ENCODE data around the gene RNU7-1. TPM values are rescaled to one million over a fixed set of nuclear protein-coding genes. Genes with fewer than 3 reads are reported as not detected.

Gene RNU7-1
- total RNA-seq, 1 donor from 2014 or later, result not detected

DNA sequence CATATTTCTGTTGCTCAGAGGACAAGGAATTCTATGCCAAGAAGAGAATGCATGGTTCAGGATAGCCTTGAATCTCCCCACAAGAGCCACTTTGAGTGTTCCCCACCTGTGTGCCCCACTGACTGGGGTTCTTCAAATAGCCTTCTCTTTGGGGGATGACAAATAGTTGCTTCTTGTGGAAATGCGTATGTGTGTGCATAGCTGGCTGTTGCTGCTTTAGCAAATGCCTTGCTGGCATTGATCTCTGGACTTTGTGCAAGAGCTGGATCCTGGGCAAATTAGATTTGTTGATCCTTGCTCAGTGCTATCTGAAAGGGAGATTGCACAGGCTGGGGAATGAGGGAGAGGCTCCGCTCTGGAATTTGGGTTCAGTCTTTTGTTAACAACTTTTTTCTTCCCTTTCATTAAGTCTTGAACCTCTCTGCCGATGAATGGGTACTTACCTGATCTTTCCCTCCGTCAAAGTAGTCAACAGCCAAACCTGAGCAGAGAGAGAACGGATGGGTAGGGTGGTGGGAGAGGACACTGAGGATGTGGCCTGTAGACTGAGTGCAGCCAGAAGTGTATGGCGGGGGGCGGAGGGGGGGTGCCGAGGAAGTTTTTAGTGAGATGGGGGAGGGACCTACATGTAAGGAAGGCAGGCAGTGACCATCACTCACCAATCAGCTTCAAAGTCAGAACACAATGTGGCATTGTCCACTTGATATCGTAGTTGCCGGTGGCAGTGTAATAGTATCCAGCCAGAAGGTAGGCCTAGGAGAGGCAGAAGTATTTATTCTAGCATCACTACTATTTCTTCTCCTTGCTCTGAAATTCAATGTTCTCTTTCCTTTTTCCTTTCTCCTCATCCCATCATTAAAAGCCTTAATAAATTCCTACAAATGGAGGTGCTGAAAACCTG lies 37.8 kb downstream of the RNU7-1 start:
- no peaks in the 10 kb centered on the region for H3K4me1 Mint-ChIP-seq
- no peaks in the 10 kb centered on the region for H3K9me3 Mint-ChIP-seq
- no peak overlapping the region for H3K4me3 Mint-ChIP-seq
- H3K36me3 Mint-ChIP-seq, result peaks cover 21% of the 10 kb centered on the region
- H3K27me3 Mint-ChIP-seq (ENCODE audit: low read depth), result no peaks in the 10 kb centered on the region
- H3K27ac Mint-ChIP-seq, result no peak overlapping the region
- DNase-seq (ENCODE audit: low spot score in 2 of 2, unreplicated experiment in 2 of 2), result no peak
- TF ChIP-seq, protein P1, sequence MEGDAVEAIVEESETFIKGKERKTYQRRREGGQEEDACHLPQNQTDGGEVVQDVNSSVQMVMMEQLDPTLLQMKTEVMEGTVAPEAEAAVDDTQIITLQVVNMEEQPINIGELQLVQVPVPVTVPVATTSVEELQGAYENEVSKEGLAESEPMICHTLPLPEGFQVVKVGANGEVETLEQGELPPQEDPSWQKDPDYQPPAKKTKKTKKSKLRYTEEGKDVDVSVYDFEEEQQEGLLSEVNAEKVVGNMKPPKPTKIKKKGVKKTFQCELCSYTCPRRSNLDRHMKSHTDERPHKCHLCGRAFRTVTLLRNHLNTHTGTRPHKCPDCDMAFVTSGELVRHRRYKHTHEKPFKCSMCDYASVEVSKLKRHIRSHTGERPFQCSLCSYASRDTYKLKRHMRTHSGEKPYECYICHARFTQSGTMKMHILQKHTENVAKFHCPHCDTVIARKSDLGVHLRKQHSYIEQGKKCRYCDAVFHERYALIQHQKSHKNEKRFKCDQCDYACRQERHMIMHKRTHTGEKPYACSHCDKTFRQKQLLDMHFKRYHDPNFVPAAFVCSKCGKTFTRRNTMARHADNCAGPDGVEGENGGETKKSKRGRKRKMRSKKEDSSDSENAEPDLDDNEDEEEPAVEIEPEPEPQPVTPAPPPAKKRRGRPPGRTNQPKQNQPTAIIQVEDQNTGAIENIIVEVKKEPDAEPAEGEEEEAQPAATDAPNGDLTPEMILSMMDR (IDR thresholded peaks at IDR 0.05; ENCODE audit: unreplicated experiment), result no peak

DNA sequence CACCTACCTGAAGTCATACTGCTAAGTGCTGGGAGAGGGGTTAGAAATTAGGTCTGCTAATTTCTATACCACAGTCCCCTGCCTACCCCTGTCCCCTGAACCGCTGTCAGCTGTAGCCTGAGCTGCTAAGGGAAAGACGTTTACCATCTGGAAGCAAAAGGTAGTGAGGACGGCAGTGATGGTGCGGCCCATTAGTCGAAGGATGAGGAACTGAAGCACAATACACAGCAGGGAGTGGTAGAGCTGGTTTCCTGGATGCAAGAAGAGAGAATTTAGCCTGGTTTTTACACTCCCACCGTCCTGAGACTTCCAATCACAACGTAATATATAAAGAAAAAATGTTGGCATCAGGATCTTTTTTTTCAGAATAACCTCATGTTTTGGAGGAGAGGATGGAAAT lies 38.9 kb downstream of the RNU7-1 start:
- Mint-ChIP-seq H3K4me1 (no peaks in the 10 kb centered on the region), H3K36me3 (peaks cover 12% of the 10 kb centered on the region), H3K27ac (no peak overlapping the region), H3K27me3 (ENCODE audit: low read depth) (no peaks in the 10 kb centered on the region), H3K9me3 (no peaks in the 10 kb centered on the region), H3K4me3 (no peak overlapping the region)
- no peak for DNase-seq (ENCODE audit: low spot score in 2 of 2, unreplicated experiment in 2 of 2)
- TF ChIP-seq, protein P1 (IDR thresholded peaks at IDR 0.05; ENCODE audit: unreplicated experiment), result no peak

DNA sequence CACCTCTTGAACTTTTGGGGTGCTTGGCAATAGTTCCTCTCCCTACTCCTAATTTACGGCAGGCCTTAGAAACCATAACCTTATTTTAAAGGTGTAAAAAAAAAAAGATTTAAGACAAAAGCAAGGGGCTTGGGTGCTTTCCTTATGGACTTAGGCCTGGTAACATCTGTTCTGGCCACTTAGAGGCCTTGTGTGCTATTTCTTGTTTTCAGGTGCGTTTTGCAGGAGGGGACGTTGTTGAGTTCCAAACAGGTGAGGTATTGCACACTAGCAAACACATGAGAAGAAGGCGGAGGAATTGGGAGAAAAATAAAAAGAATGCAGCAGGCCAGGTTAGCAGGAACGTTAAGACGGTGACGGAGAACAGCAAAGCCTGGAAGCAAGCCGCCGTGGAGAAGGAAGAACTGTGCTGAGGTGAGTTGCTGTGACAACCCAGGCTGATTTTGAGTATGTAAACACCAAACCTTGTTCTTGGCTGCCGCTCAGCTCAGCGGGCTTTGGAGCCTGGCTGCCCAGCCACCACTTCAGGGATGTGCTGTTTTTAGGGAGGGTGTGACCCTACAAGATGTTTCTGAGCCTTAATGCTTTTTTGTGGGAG lies 44.4 kb downstream of the RNU7-1 start:
- Mint-ChIP-seq H3K9me3 (no peaks in the 10 kb centered on the region), H3K27me3 (ENCODE audit: low read depth) (no peaks in the 10 kb centered on the region), H3K27ac (peak overlapping the region; percentile 59), H3K4me3 (no peak overlapping the region), H3K4me1 (no peaks in the 10 kb centered on the region), H3K36me3 (peaks cover 15% of the 10 kb centered on the region)
- no peak for DNase-seq (ENCODE audit: low spot score in 2 of 2, unreplicated experiment in 2 of 2)
- TF ChIP-seq, protein P1 (IDR thresholded peaks at IDR 0.05; ENCODE audit: unreplicated experiment), result no peak

Small RNAs within 50 kb of the gene (microRNA-seq; reads per million reads assigned to microRNA genes)
- gene MIR141, result 1,179 reads per million, percentile 81 among the genes with 10 or more reads in this experiment
- gene MIR200C, result 15,390 reads per million, percentile 97 among the genes with 10 or more reads in this experiment

Other genes with a start within 250 kb of the RNU7-1 start
- gene PIANP, start 243.0 kb upstream of the RNU7-1 start, total RNA-seq, result 3.7 to 6.0 TPM (median 3.9 TPM) in 3 replicates
- gene COPS7A, start 219.8 kb upstream of the RNU7-1 start, total RNA-seq, result 34.1 to 37.6 TPM (median 34.8 TPM) in 3 replicates
- 195 to 203 TPM (median 202 TPM) in 3 replicates for gene MLF2, start 190.7 kb upstream of the RNU7-1 start, total RNA-seq
- 320 to 338 TPM (median 323 TPM) in 3 replicates for gene PTMS, start 177.5 kb upstream of the RNU7-1 start, total RNA-seq
- 2.7 to 3.8 TPM (median 3.5 TPM) in 3 replicates for gene LAG3, start 171.3 kb upstream of the RNU7-1 start, total RNA-seq
- gene CD4, start 154.3 kb upstream of the RNU7-1 start, total RNA-seq, result 2.9 to 3.9 TPM (median 3.8 TPM) in 3 replicates
- gene GPR162, start 122.0 kb upstream of the RNU7-1 start, total RNA-seq, result 10.8 to 11.5 TPM (median 11.0 TPM) in 3 replicates
- gene P3H3, start 115.4 kb upstream of the RNU7-1 start, total RNA-seq, result 80.7 to 86.2 TPM (median 83.8 TPM) in 3 replicates
- gene GNB3, start 102.9 kb upstream of the RNU7-1 start, total RNA-seq, result 22.9 to 24.3 TPM (median 23.0 TPM) in 3 replicates
- gene CDCA3, start 92.5 kb upstream of the RNU7-1 start, total RNA-seq, result 11.9 to 18.6 TPM (median 14.3 TPM) in 3 replicates
- gene USP5, start 91.7 kb upstream of the RNU7-1 start, total RNA-seq, result 119 to 126 TPM (median 122 TPM) in 3 replicates
- gene TPI1, start 76.3 kb upstream of the RNU7-1 start, total RNA-seq, result 473 to 488 TPM (median 484 TPM) in 3 replicates
- 2.4 to 4.1 TPM (median 2.9 TPM) in 3 replicates for gene SPSB2, start 70.5 kb upstream of the RNU7-1 start, total RNA-seq
- gene LRRC23, start 39.0 kb upstream of the RNU7-1 start, total RNA-seq, result 11.6 to 14.4 TPM (median 13.4 TPM) in 3 replicates
- gene ENO2, start 29.2 kb upstream of the RNU7-1 start, total RNA-seq, result 30.2 to 30.7 TPM (median 30.2 TPM) in 3 replicates
- gene ATN1, start 15.9 kb upstream of the RNU7-1 start, total RNA-seq, result 193 to 205 TPM (median 195 TPM) in 3 replicates
- 203 to 215 TPM (median 204 TPM) in 3 replicates for gene C12orf57, start 206 bp downstream of the RNU7-1 start, total RNA-seq
- gene PTPN6, start 7.5 kb downstream of the RNU7-1 start, total RNA-seq, result 21.6 to 26.2 TPM (median 23.6 TPM) in 3 replicates
- 221 to 229 TPM (median 224 TPM) in 3 replicates for gene PHB2, start 26.8 kb downstream of the RNU7-1 start, total RNA-seq
- 31.6 to 37.7 TPM (median 33.5 TPM) in 3 replicates for gene EMG1, start 27.1 kb downstream of the RNU7-1 start, total RNA-seq
- 44.6 to 45.9 TPM (median 45.1 TPM) in 3 replicates for gene LPCAT3, start 74.7 kb downstream of the RNU7-1 start, total RNA-seq
- gene C1S, start 116.9 kb downstream of the RNU7-1 start, total RNA-seq, result 46.1 to 47.3 TPM (median 46.7 TPM) in 3 replicates
- gene C1R, start 148.6 kb downstream of the RNU7-1 start, total RNA-seq, result 41.5 to 45.9 TPM (median 45.1 TPM) in 3 replicates
- gene C1RL, start 165.4 kb downstream of the RNU7-1 start, total RNA-seq, result 50.6 to 59.2 TPM (median 58.5 TPM) in 3 replicates
- 2.1 to 2.5 TPM (median 2.3 TPM) in 3 replicates for gene RBP5, start 185.1 kb downstream of the RNU7-1 start, total RNA-seq
- gene CLSTN3, start 186.6 kb downstream of the RNU7-1 start, total RNA-seq, result 79.1 to 81.3 TPM (median 81.1 TPM) in 3 replicates
- gene PEX5, start 245.9 kb downstream of the RNU7-1 start, total RNA-seq, result 47.5 to 50.4 TPM (median 49.4 TPM) in 3 replicates